Posterior vena cava (tissue), 2 donors: ENCODE data around the gene TTYH2. TPM values are rescaled to one million over a fixed set of nuclear protein-coding genes. Genes with fewer than 3 reads are reported as not detected.
"Not testable (repeated sequence)": the region's sequence is repeated elsewhere in the genome, so short reads cannot be mapped to it uniquely, and the experiment has no call there.

Experiments
- DNase-seq: peaks from one replicate; pipeline ENCODE4 v3.0.0-alpha.2; 2020; ENCODE audit warnings: low spot score
- intact Hi-C, 2 donors: fragments of 100-400 bp; cut with DNase I; formaldehyde crosslinking; loops; one replicate each; pipeline versions ENCODE4 v1.14.1 to v1.14.2; 2022 to 2023
- long read RNA-seq, 2 donors: library from polyadenylated mRNA; unstranded; transcript quantifications; one replicate each; pipeline ENCODE4 v2.0.0, GENCODE V29; 2020 to 2021
- total RNA-seq, 2 donors: library from RNA; stranded (reverse); fragmentation: NEBNext Ultra II Directional; extraction: Animal tissue kit (Norgen Biotek cat#: 25700); gene quantifications; one replicate each; pipeline ENCODE4 v1.2.1, GENCODE V29; 2021
- donor health status: DM: yes; HTN: yes; CAD: no.
- donor health status: DM: yes; HTN: yes; CAD: no.

The TTYH2 gene
- total RNA-seq: 1 to 10 TPM; 3.2 to 5.5 TPM
- long read RNA-seq, donor 1, partial matches to known transcripts: 0 of 5 reads
- long read RNA-seq, donor 1, other reads (novel, unspliced or antisense): 3 of 5 reads
- long read RNA-seq, donor 2, partial matches to known transcripts: 1 of 5 reads
- long read RNA-seq, donor 2, other reads (novel, unspliced or antisense): 2 of 5 reads

GRCh38 chr17:74212913-74213791 is at the start of gene TTYH2:
TTYH2 (plus strand) TSS chr17:74213571; CDS start chr17:74213588, 17 bp downstream.
- DNase-seq: peak; percentile 95
- intact Hi-C loops: loop anchor here in 1 of 2 donors (10.0 kb wide), 1 partner anchor 242 kb away; no protein-coding TSS in a partner anchor

GRCh38 chr17:74163836-74164235 is 49.5 kb upstream of the TTYH2 start:
- DNase-seq: no peak
- intact Hi-C loops: loop anchor here in 1 of 2 donors (10.0 kb wide), 1 partner anchor 489 kb away; no protein-coding TSS in a partner anchor

- no peak for DNase-seq
- intact Hi-C loops: loop anchor here in 1 of 2 donors (10.0 kb wide), 1 partner anchor 490 kb away; no protein-coding TSS in a partner anchor
Measured at GRCh38 chr17:74164446-74165045, 48.8 kb upstream of the TTYH2 start.

- DNase-seq: peak; percentile 64
- intact Hi-C loops: loop anchor here in 1 of 2 donors (10.0 kb wide), 1 partner anchor 491 kb away; no protein-coding TSS in a partner anchor
Measured at GRCh38 chr17:74165797-74166365, 47.5 kb upstream of the TTYH2 start.

GRCh38 chr17:74170924-74171323 is 42.4 kb upstream of the TTYH2 start:
- no peak for DNase-seq
- intact Hi-C loops: no loop called here

- intact Hi-C loops: no loop called here
- DNase-seq: no peak
Measured at GRCh38 chr17:74172700-74173099, 40.7 kb upstream of the TTYH2 start.

GRCh38 chr17:74176546-74177001 is 36.8 kb upstream of the TTYH2 start:
- peak; percentile 86 for DNase-seq
- intact Hi-C loops: loop anchor here (5.0 kb wide), 2 partner anchors 744 to 749 kb away; no protein-coding TSS in a partner anchor

GRCh38 chr17:74177018-74177450 is 36.3 kb upstream of the TTYH2 start:
- no peak for DNase-seq
- intact Hi-C loops: loop anchor here (5.0 kb wide), 2 partner anchors 745 to 750 kb away; no protein-coding TSS in a partner anchor

GRCh38 chr17:74179576-74179975 is 33.8 kb upstream of the TTYH2 start:
- peak; percentile 55 for DNase-seq
- intact Hi-C loops: loop anchor here (5.0 kb wide), 2 partner anchors 747 to 752 kb away; no protein-coding TSS in a partner anchor

- intact Hi-C loops: no loop called here
- peak; percentile 76 for DNase-seq
Measured at GRCh38 chr17:74180336-74180735, 33.0 kb upstream of the TTYH2 start.

- intact Hi-C loops: no loop called here
- DNase-seq: peak; percentile 54
Measured at GRCh38 chr17:74181341-74181740, 32.0 kb upstream of the TTYH2 start.

GRCh38 chr17:74182041-74182723 is 31.2 kb upstream of the TTYH2 start:
- intact Hi-C loops: no loop called here

GRCh38 chr17:74183411-74183810 is 30.0 kb upstream of the TTYH2 start:
- intact Hi-C loops: no loop called here
- peak; percentile 62 for DNase-seq

More at GRCh38 chr17:74182041-74182723, 31.2 kb upstream of the TTYH2 start:
- DNase-seq: peak; percentile 69

GRCh38 chr17:74185571-74186185 is 27.7 kb upstream of the TTYH2 start:
- intact Hi-C loops: no loop called here
- peak; percentile 37 for DNase-seq

GRCh38 chr17:74186498-74186897 is 26.9 kb upstream of the TTYH2 start:
- intact Hi-C loops: no loop called here
- peak; percentile 29 for DNase-seq

- intact Hi-C loops: no loop called here
- peak; percentile 34 for DNase-seq
Measured at GRCh38 chr17:74187761-74188160, 25.6 kb upstream of the TTYH2 start.

GRCh38 chr17:74188687-74189086 is 24.7 kb upstream of the TTYH2 start:
- DNase-seq, intact Hi-C loops: not testable (repeated sequence)

- intact Hi-C loops: no loop called here
- no peak for DNase-seq
Measured at GRCh38 chr17:74190154-74190553, 23.2 kb upstream of the TTYH2 start.
